Activated T-cell treated with anti-CD3 and anti-CD28 coated beads, Interleukin-2, amount 50 U/mL, for 72 hours (primary cell): ENCODE measurements around the gene TMEM207. TPM values are rescaled to one million over a fixed set of nuclear protein-coding genes. Genes with fewer than 3 reads are reported as not detected.

Source experiments
- ATAC-seq, 2 donors: fragments of 150-1000 bp; cut with Tn5 transposase; replicated peaks in 1 of 2; 2 replicates each; pipeline ENCODE4 v1.10.0; 2021; ENCODE audit warnings: moderate library complexity in 2 of 2, mild to moderate bottlenecking in 1 of 2
- DNase-seq, 2 donors: peaks; one replicate each; pipeline ENCODE4 v3.0.0; 2021 to 2022; ENCODE audit warnings: mixed read lengths in 1 of 2
- H3K27ac Mint-ChIP-seq: one replicate; pipeline ENCODE4 v1.8.0; 2022; ENCODE audit warnings: mild to moderate bottlenecking, moderate library complexity, mixed read lengths
- H3K27me3 Mint-ChIP-seq: one replicate; pipeline ENCODE4 v1.8.0; 2022; ENCODE audit warnings: low read depth, mixed read lengths
- H3K36me3 Mint-ChIP-seq, 2 donors: one replicate each; pipeline ENCODE4 v1.8.0; 2022; ENCODE audit warnings: mixed read lengths in 2 of 2, mild to moderate bottlenecking in 1 of 2; ENCODE audit not compliant: insufficient read depth in 2 of 2
- H3K4me1 Mint-ChIP-seq: one replicate; pipeline ENCODE4 v1.8.0; 2022; ENCODE audit warnings: low read depth, mixed read lengths
- H3K4me3 Mint-ChIP-seq, 2 donors: one replicate each; pipeline ENCODE4 v1.8.0; 2022; ENCODE audit warnings: mild to moderate bottlenecking in 2 of 2, mixed read lengths in 2 of 2, moderate library complexity in 2 of 2
- H3K9me3 Mint-ChIP-seq, 2 donors: one replicate each; pipeline ENCODE4 v1.8.0; 2022; ENCODE audit warnings: mixed read lengths in 2 of 2
- total RNA-seq, 2 donors: library from RNA; stranded (reverse); gene quantifications; one replicate each; pipeline ENCODE4 v1.2.3, GENCODE V29; 2022

Gene TMEM207
- total RNA-seq: not detected

GRCh38 chr3:190449801-190450200 is at the start of gene TMEM207:
Gene TMEM207 (minus strand): TSS chr3:190449901. CDS start chr3:190449809, 92 bp downstream.
- Mint-ChIP-seq H3K27ac (no peak within 1 kb of the TSS), H3K4me1 (peaks cover 14% of the 10 kb centered on the region), H3K9me3 (no peaks in the 10 kb centered on the region), H3K27me3 (peaks cover 6% of the 10 kb centered on the region), H3K36me3 (no peaks in the 10 kb centered on the region), H3K4me3 (no peak within 1 kb of the TSS)
- ATAC-seq: no peak
- DNase-seq: no peak

- Mint-ChIP-seq H3K27me3 (peaks cover 77% of the 10 kb centered on the region), H3K9me3 (no peaks in the 10 kb centered on the region), H3K4me3 (no peak overlapping the region), H3K4me1 (peaks cover 8% of the 10 kb centered on the region), H3K36me3 (peaks cover 0 to under 1% of the 10 kb centered on the region in 2 donors), H3K27ac (no peak overlapping the region)
- ATAC-seq: no peak
- no peak for DNase-seq
Measured at GRCh38 chr3:190499122-190499521, 49.4 kb upstream of the TMEM207 start.

GRCh38 chr3:190498293-190498692 is 48.6 kb upstream of the TMEM207 start:
- Mint-ChIP-seq H3K4me1 (peaks cover 4% of the 10 kb centered on the region), H3K4me3 (no peak overlapping the region), H3K9me3 (no peaks in the 10 kb centered on the region), H3K27ac (no peak overlapping the region), H3K27me3 (peaks cover 78% of the 10 kb centered on the region), H3K36me3 (peaks cover 0 to 2% of the 10 kb centered on the region in 2 donors)
- ATAC-seq (no peak), DNase-seq (no peak)

GRCh38 chr3:190497811-190498210 is 48.1 kb upstream of the TMEM207 start:
- no peak for DNase-seq
- Mint-ChIP-seq H3K4me1 (peaks cover 8% of the 10 kb centered on the region), H3K4me3 (no peak overlapping the region), H3K36me3 (peaks cover 0 to 2% of the 10 kb centered on the region in 2 donors), H3K27ac (no peak overlapping the region), H3K27me3 (peaks cover 83% of the 10 kb centered on the region), H3K9me3 (no peaks in the 10 kb centered on the region)
- ATAC-seq: no peak

- H3K9me3 Mint-ChIP-seq: no peaks in the 10 kb centered on the region
- DNase-seq (no peak), ATAC-seq (no peak)
- peaks cover 85% of the 10 kb centered on the region for H3K27me3 Mint-ChIP-seq
- H3K4me3 Mint-ChIP-seq: no peak overlapping the region
- peaks cover 17% of the 10 kb centered on the region for H3K4me1 Mint-ChIP-seq
- H3K36me3 Mint-ChIP-seq: peaks cover 0 to 2% of the 10 kb centered on the region in 2 donors
- no peak overlapping the region for H3K27ac Mint-ChIP-seq
Measured at GRCh38 chr3:190496859-190497258, 47.2 kb upstream of the TMEM207 start.

- no peaks in the 10 kb centered on the region for H3K9me3 Mint-ChIP-seq
- no peak overlapping the region for H3K27ac Mint-ChIP-seq
- DNase-seq: no peak
- H3K4me3 Mint-ChIP-seq: no peak overlapping the region
- peaks cover 28% of the 10 kb centered on the region for H3K4me1 Mint-ChIP-seq
- H3K36me3 Mint-ChIP-seq: peaks cover 0 to 2% of the 10 kb centered on the region in 2 donors
- ATAC-seq: no peak
- H3K27me3 Mint-ChIP-seq: peaks cover 82% of the 10 kb centered on the region
Measured at GRCh38 chr3:190495796-190496195, 46.1 kb upstream of the TMEM207 start.

GRCh38 chr3:190495354-190495753 is 45.7 kb upstream of the TMEM207 start:
- no peak overlapping the region for H3K4me3 Mint-ChIP-seq
- ATAC-seq: no peak

GRCh38 chr3:190494907-190495306 is 45.2 kb upstream of the TMEM207 start:
- DNase-seq (no peak), ATAC-seq (no peak)
- Mint-ChIP-seq H3K27me3 (peaks cover 86% of the 10 kb centered on the region), H3K9me3 (no peaks in the 10 kb centered on the region), H3K27ac (no peak overlapping the region), H3K36me3 (peaks cover 0 to 2% of the 10 kb centered on the region in 2 donors), H3K4me1 (peaks cover 37% of the 10 kb centered on the region), H3K4me3 (no peak overlapping the region)

More at GRCh38 chr3:190495354-190495753, 45.7 kb upstream of the TMEM207 start:
- Mint-ChIP-seq H3K27me3 (peaks cover 82% of the 10 kb centered on the region), H3K27ac (no peak overlapping the region), H3K36me3 (peaks cover 0 to 2% of the 10 kb centered on the region in 2 donors), H3K4me1 (peaks cover 32% of the 10 kb centered on the region), H3K9me3 (no peaks in the 10 kb centered on the region)
- no peak for DNase-seq

- H3K36me3 Mint-ChIP-seq: peaks cover 0 to 2% of the 10 kb centered on the region in 2 donors
- peaks cover 46% of the 10 kb centered on the region for H3K4me1 Mint-ChIP-seq
- no peak for ATAC-seq
- H3K4me3 Mint-ChIP-seq: no peak overlapping the region
- no peak for DNase-seq
- H3K27ac Mint-ChIP-seq: no peak overlapping the region
- no peaks in the 10 kb centered on the region for H3K9me3 Mint-ChIP-seq
- H3K27me3 Mint-ChIP-seq: peaks cover 89% of the 10 kb centered on the region
Measured at GRCh38 chr3:190492966-190493365, 43.3 kb upstream of the TMEM207 start.

- ATAC-seq (peak; percentile 12 to 15), DNase-seq (no peak)
- Mint-ChIP-seq H3K4me1 (peaks cover 46% of the 10 kb centered on the region), H3K4me3 (peak overlapping the region in 1 of 2 donors; percentile 22), H3K36me3 (peaks cover 0 to 2% of the 10 kb centered on the region in 2 donors), H3K27me3 (peaks cover 89% of the 10 kb centered on the region), H3K9me3 (no peaks in the 10 kb centered on the region), H3K27ac (peak overlapping the region; percentile 61)
Measured at GRCh38 chr3:190492129-190492528, 42.4 kb upstream of the TMEM207 start.

GRCh38 chr3:190491533-190492054 is 41.9 kb upstream of the TMEM207 start:
- H3K27me3 Mint-ChIP-seq: peaks cover 89% of the 10 kb centered on the region
- DNase-seq (peak; percentile 47 to 50), ATAC-seq (peak; percentile 92 to 95)
- peak overlapping the region; percentile 6 for H3K27ac Mint-ChIP-seq
- peaks cover 0 to 2% of the 10 kb centered on the region in 2 donors for H3K36me3 Mint-ChIP-seq
- H3K4me1 Mint-ChIP-seq: peaks cover 46% of the 10 kb centered on the region
- no peaks in the 10 kb centered on the region for H3K9me3 Mint-ChIP-seq
- peak overlapping the region in 1 of 2 donors; percentile 22 for H3K4me3 Mint-ChIP-seq

GRCh38 chr3:190486908-190487607 is 37.4 kb upstream of the TMEM207 start:
- Mint-ChIP-seq H3K36me3 (no peaks in the 10 kb centered on the region), H3K27ac (no peak overlapping the region), H3K27me3 (peaks cover 67% of the 10 kb centered on the region), H3K9me3 (peaks cover 4% of the 10 kb centered on the region in 2 donors), H3K4me3 (no peak overlapping the region), H3K4me1 (peaks cover 31% of the 10 kb centered on the region)
- DNase-seq (no peak), ATAC-seq (no peak)

- DNase-seq (no peak), ATAC-seq (no peak)
- no peak overlapping the region for H3K27ac Mint-ChIP-seq
- no peak overlapping the region for H3K4me3 Mint-ChIP-seq
- H3K4me1 Mint-ChIP-seq: peaks cover 25% of the 10 kb centered on the region
- H3K27me3 Mint-ChIP-seq: peaks cover 73% of the 10 kb centered on the region
- peaks cover 4 to 6% of the 10 kb centered on the region in 2 donors for H3K9me3 Mint-ChIP-seq
- no peaks in the 10 kb centered on the region for H3K36me3 Mint-ChIP-seq
Measured at GRCh38 chr3:190486533-190486864, 36.8 kb upstream of the TMEM207 start.
